ENCODE results near the gene POLK.
A peak's percentile ranks its signal among the peaks of the same experiment; 100 is the strongest.

GRCh38 chr5:75511435-75512382 is at the start of gene POLK, which contains the start of gene CERT1:
- TF ChIP-seq CTCF (IDR thresholded peaks at IDR 0.05) (no peak), POLR2A (IDR thresholded peaks at IDR 0.05) (peak; percentile 67 to 94 (median 91))

All from body of pancreas (tissue), 4 donors.